ENCODE data around the gene ALOX15B.

- TF ChIP-seq CTCF (IDR thresholded peaks at IDR 0.05; ENCODE audit: insufficient read depth, low read length) (no peak), GABPA (IDR thresholded peaks at IDR 0.05; ENCODE audit: low read depth) (no peak), REST (IDR thresholded peaks at IDR 0.05; ENCODE audit: insufficient replicate concordance, low read depth) (no peak), SPI1 (IDR thresholded peaks at IDR 0.05; ENCODE audit: borderline replicate concordance, low read depth) (no peak)
Observed at GRCh38 chr17:8057691-8058114, 18.8 kb downstream of the ALOX15B start.
